Activated T-cell treated with anti-CD3 and anti-CD28 coated beads, Interleukin-2, amount 50 U/mL, for 4 hours (primary cell): ENCODE results near the gene TSPYL1. TPM values are rescaled to one million over a fixed set of nuclear protein-coding genes. Genes with fewer than 3 reads are reported as not detected.

ENCODE experiments used
- ATAC-seq, 2 donors: fragments of 200-7000 bp; cut with Tn5 transposase; one replicate each; pipeline ENCODE4 v1.10.0; 2021
- DNase-seq: peaks from one replicate; pipeline ENCODE4 v3.0.0-alpha.2; 2020
- H3K27me3 Mint-ChIP-seq: one replicate; pipeline ENCODE4 v1.8.0; 2021; ENCODE audit warnings: low read depth, mixed read lengths
- H3K36me3 Mint-ChIP-seq: one replicate; pipeline ENCODE4 v1.8.0; 2022; ENCODE audit warnings: mixed read lengths; ENCODE audit not compliant: insufficient read depth
- H3K4me1 Mint-ChIP-seq: one replicate; pipeline ENCODE4 v1.8.0; 2021; ENCODE audit warnings: low read depth, mixed read lengths
- H3K4me3 Mint-ChIP-seq: one replicate; pipeline ENCODE4 v1.8.0; 2021; ENCODE audit warnings: mild to moderate bottlenecking, moderate library complexity, mixed read lengths
- H3K9me3 Mint-ChIP-seq: one replicate; pipeline ENCODE4 v1.8.0; 2021; ENCODE audit warnings: mixed read lengths
- total RNA-seq, 3 donors: library from RNA; stranded (reverse); gene quantifications; one replicate each; pipeline ENCODE4 v1.2.1, GENCODE V29; 2021

Gene TSPYL1
- total RNA-seq, 3 donors from 2014 or later, result 42.8 to 53.4 (median 46.3) TPM

- no peak overlapping the region for H3K4me3 Mint-ChIP-seq
- no peaks in the 10 kb centered on the region for H3K4me1 Mint-ChIP-seq
- H3K9me3 Mint-ChIP-seq, result peaks cover 4% of the 10 kb centered on the region
- peaks cover 17% of the 10 kb centered on the region for H3K36me3 Mint-ChIP-seq
- H3K27me3 Mint-ChIP-seq, result peaks cover 3% of the 10 kb centered on the region
- no peak for ATAC-seq
- no peak for DNase-seq
Measured at GRCh38 chr6:116309657-116310056, 29.9 kb upstream of the TSPYL1 start.

- ATAC-seq (no peak), DNase-seq (no peak)
- peaks cover 4% of the 10 kb centered on the region for H3K9me3 Mint-ChIP-seq
- H3K4me1 Mint-ChIP-seq, result no peaks in the 10 kb centered on the region
- peaks cover 17% of the 10 kb centered on the region for H3K36me3 Mint-ChIP-seq
- no peak overlapping the region for H3K4me3 Mint-ChIP-seq
- peaks cover 3% of the 10 kb centered on the region for H3K27me3 Mint-ChIP-seq
Measured at GRCh38 chr6:116309001-116309400, 29.3 kb upstream of the TSPYL1 start.

- H3K4me1 Mint-ChIP-seq, result no peaks in the 10 kb centered on the region
Measured at GRCh38 chr6:116307633-116308032, 27.9 kb upstream of the TSPYL1 start.

GRCh38 chr6:116307001-116307400, 27.3 kb upstream of the TSPYL1 start:
- no peak for DNase-seq
- Mint-ChIP-seq H3K4me3 (no peak overlapping the region), H3K4me1 (no peaks in the 10 kb centered on the region), H3K36me3 (peaks cover 17% of the 10 kb centered on the region), H3K9me3 (peaks cover 4% of the 10 kb centered on the region), H3K27me3 (peaks cover 3% of the 10 kb centered on the region)
- no peak for ATAC-seq

More at GRCh38 chr6:116307633-116308032, 27.9 kb upstream of the TSPYL1 start:
- H3K27me3 Mint-ChIP-seq, result peaks cover 3% of the 10 kb centered on the region
- H3K9me3 Mint-ChIP-seq, result peaks cover 4% of the 10 kb centered on the region
- H3K36me3 Mint-ChIP-seq, result peaks cover 17% of the 10 kb centered on the region
- DNase-seq (no peak), ATAC-seq (no peak)
- H3K4me3 Mint-ChIP-seq, result no peak overlapping the region

- H3K4me1 Mint-ChIP-seq, result no peaks in the 10 kb centered on the region
- peaks cover 4% of the 10 kb centered on the region for H3K36me3 Mint-ChIP-seq
- H3K9me3 Mint-ChIP-seq, result no peaks in the 10 kb centered on the region
- H3K4me3 Mint-ChIP-seq, result no peak overlapping the region
- no peak for DNase-seq
- ATAC-seq, result no peak
- H3K27me3 Mint-ChIP-seq, result no peaks in the 10 kb centered on the region
Measured at GRCh38 chr6:116304538-116305097, 24.9 kb upstream of the TSPYL1 start.

- Mint-ChIP-seq H3K4me3 (no peak overlapping the region), H3K4me1 (no peaks in the 10 kb centered on the region), H3K27me3 (no peaks in the 10 kb centered on the region), H3K36me3 (peaks cover 5% of the 10 kb centered on the region), H3K9me3 (peaks cover 5% of the 10 kb centered on the region)
- ATAC-seq (no peak), DNase-seq (no peak)
Measured at GRCh38 chr6:116301104-116301503, 21.4 kb upstream of the TSPYL1 start.

GRCh38 chr6:116300566-116300965, 20.8 kb upstream of the TSPYL1 start:
- DNase-seq (no peak), ATAC-seq (no peak)
- H3K36me3 Mint-ChIP-seq, result peaks cover 5% of the 10 kb centered on the region
- no peaks in the 10 kb centered on the region for H3K27me3 Mint-ChIP-seq
- H3K9me3 Mint-ChIP-seq, result peaks cover 5% of the 10 kb centered on the region
- H3K4me1 Mint-ChIP-seq, result no peaks in the 10 kb centered on the region
- no peak overlapping the region for H3K4me3 Mint-ChIP-seq

- H3K4me3 Mint-ChIP-seq, result no peak overlapping the region
- no peak for DNase-seq
- ATAC-seq, result no peak
- peaks cover 5% of the 10 kb centered on the region for H3K9me3 Mint-ChIP-seq
- no peaks in the 10 kb centered on the region for H3K27me3 Mint-ChIP-seq
- H3K4me1 Mint-ChIP-seq, result no peaks in the 10 kb centered on the region
- peaks cover 5% of the 10 kb centered on the region for H3K36me3 Mint-ChIP-seq
Measured at GRCh38 chr6:116298973-116299372, 19.2 kb upstream of the TSPYL1 start.

GRCh38 chr6:116298273-116298672, 18.5 kb upstream of the TSPYL1 start:
- Mint-ChIP-seq H3K4me3 (no peak overlapping the region), H3K4me1 (no peaks in the 10 kb centered on the region), H3K27me3 (no peaks in the 10 kb centered on the region), H3K36me3 (peaks cover 5% of the 10 kb centered on the region), H3K9me3 (peaks cover 5% of the 10 kb centered on the region)
- no peak for DNase-seq
- ATAC-seq, result no peak

- Mint-ChIP-seq H3K4me1 (no peaks in the 10 kb centered on the region), H3K4me3 (no peak overlapping the region), H3K9me3 (no peaks in the 10 kb centered on the region), H3K27me3 (no peaks in the 10 kb centered on the region), H3K36me3 (no peaks in the 10 kb centered on the region)
- DNase-seq, result no peak
- no peak for ATAC-seq
Measured at GRCh38 chr6:116292553-116292952, 12.8 kb upstream of the TSPYL1 start.

GRCh38 chr6:116291701-116292396, 12.1 kb upstream of the TSPYL1 start:
- no peak for DNase-seq
- Mint-ChIP-seq H3K4me3 (no peak overlapping the region), H3K9me3 (no peaks in the 10 kb centered on the region), H3K36me3 (no peaks in the 10 kb centered on the region), H3K27me3 (no peaks in the 10 kb centered on the region), H3K4me1 (no peaks in the 10 kb centered on the region)
- ATAC-seq, result no peak

- Mint-ChIP-seq H3K27me3 (no peaks in the 10 kb centered on the region), H3K9me3 (no peaks in the 10 kb centered on the region), H3K4me3 (no peak overlapping the region), H3K4me1 (no peaks in the 10 kb centered on the region), H3K36me3 (no peaks in the 10 kb centered on the region)
- DNase-seq, result no peak
- no peak for ATAC-seq
Measured at GRCh38 chr6:116290799-116291198, 11.1 kb upstream of the TSPYL1 start.

GRCh38 chr6:116289876-116290275, 10.1 kb upstream of the TSPYL1 start:
- Mint-ChIP-seq H3K4me3 (no peak overlapping the region), H3K4me1 (no peaks in the 10 kb centered on the region), H3K27me3 (no peaks in the 10 kb centered on the region), H3K36me3 (no peaks in the 10 kb centered on the region), H3K9me3 (no peaks in the 10 kb centered on the region)
- ATAC-seq, result no peak
- DNase-seq, result no peak

GRCh38 chr6:116287689-116288282, 8.1 kb upstream of the TSPYL1 start:
- no peak for DNase-seq
- ATAC-seq, result peak in 1 of 2 donors; percentile 62
- Mint-ChIP-seq H3K9me3 (no peaks in the 10 kb centered on the region), H3K36me3 (no peaks in the 10 kb centered on the region), H3K27me3 (no peaks in the 10 kb centered on the region), H3K4me1 (no peaks in the 10 kb centered on the region), H3K4me3 (no peak overlapping the region)

- Mint-ChIP-seq H3K9me3 (no peaks in the 10 kb centered on the region), H3K4me1 (no peaks in the 10 kb centered on the region), H3K4me3 (no peak overlapping the region), H3K36me3 (no peaks in the 10 kb centered on the region), H3K27me3 (no peaks in the 10 kb centered on the region)
- DNase-seq (no peak), ATAC-seq (no peak)
Measured at GRCh38 chr6:116286773-116287358, 7.1 kb upstream of the TSPYL1 start.
